ENCODE measurements around the gene TWIST2.

- TF ChIP-seq CTCF (IDR thresholded peaks at IDR 0.05; ENCODE audit: low read length) (no peak), EZH2 (optimal IDR thresholded peaks at IDR 0.05; ENCODE audit: low read depth, low read length) (no peak)
These were observed 43.7 kb upstream of the TWIST2 start for GRCh38 chr2:238803996-238804870.
